Esophagus muscularis mucosa (tissue), 4 donors: Measurements from ENCODE around the gene S1PR3. TPM values are rescaled to one million over a fixed set of nuclear protein-coding genes. Genes with fewer than 3 reads are reported as not detected.

Source experiments
- DNase-seq: peaks from one replicate; pipeline ENCODE4 v3.0.0-alpha.2; 2017; ENCODE audit errors: extremely low spot score
- H3K27ac ChIP-seq, 4 donors: fragments of 200-600 bp; sonication (generic); replicated peaks in 1 of 4; 1 replicate in 3 of 4; 2 replicates in 1 of 4; pipeline ENCODE4 v1.5.1; 2016 to 2019; ENCODE audit warnings: mild to moderate bottlenecking in 1 of 4
- H3K27me3 ChIP-seq, 4 donors: fragments of 200-600 bp; sonication (generic); one replicate each; pipeline versions ENCODE4 v1.5.1 to v1.6.0; 2016 to 2019
- H3K36me3 ChIP-seq, 4 donors: fragments of 200-600 bp; sonication (generic); one replicate each; pipeline ENCODE4 v1.5.1; 2016 to 2019
- H3K4me1 ChIP-seq, 4 donors: fragments of 200-600 bp; sonication (generic); one replicate each; pipeline ENCODE4 v1.5.1; 2016 to 2019
- H3K4me3 ChIP-seq, 4 donors: fragments of 200-600 bp; sonication (generic); 1 replicate in 2 of 4; 2 replicates in 2 of 4; pipeline ENCODE4 v1.5.1; 2016 to 2019; ENCODE audit warnings: mild to moderate bottlenecking in 4 of 4, moderate library complexity in 1 of 4
- H3K9me3 ChIP-seq, 4 donors: fragments of 200-600 bp; sonication (generic); 1 replicate in 3 of 4; 2 replicates in 1 of 4; pipeline ENCODE4 v1.5.1; 2016 to 2019
- CTCF ChIP-seq, 3 experiments: fragments of 200-600 bp in 2 of 3; fragments of 450-650 bp in 1 of 3; sonication (generic) in 2 of 3; IDR thresholded peaks; one replicate each; pipeline ENCODE4 v1.5.1; 2017 to 2019; ENCODE audit warnings: antibody characterized with exemption in 3 of 3, mild to moderate bottlenecking in 2 of 3, moderate library complexity in 1 of 3
- EP300 ChIP-seq: sonication (generic); formaldehyde crosslinking; IDR thresholded peaks from one replicate; pipeline ENCODE4 v1.6.1; 2017; ENCODE audit warnings: antibody characterized with exemption
- POLR2A ChIP-seq: fragments of 450-650 bp; IDR thresholded peaks from one replicate; pipeline ENCODE4 v1.6.1; 2017; ENCODE audit warnings: antibody characterized with exemption, moderate library complexity, mild to moderate bottlenecking, low read depth
- POLR2AphosphoS5 ChIP-seq, 2 donors: sonication (generic); formaldehyde crosslinking; IDR thresholded peaks; one replicate each; pipeline ENCODE4 v1.6.1; 2017; ENCODE audit warnings: antibody characterized with exemption in 2 of 2
- WGBS: methylation state at CpG from one replicate; pipeline ENCODE4 v1.1.5; 2018; 5-methylcytosine and 5-hydroxymethylcytosine counted together
- intact Hi-C: fragments of 100-400 bp; cut with DNase I; formaldehyde crosslinking; loops from one replicate; pipeline ENCODE4 v1.15.1; 2023
- total RNA-seq, 4 donors: library from RNA; depleted of rRNA; stranded (reverse); fragments of >200 nt; gene quantifications; one replicate each; pipeline versions ENCODE4 v1.1.0 to v1.2.1, GENCODE V29; 2016

Gene S1PR3
- total RNA-seq, 4 donors from 2014 or later: 184 to 340 (median 223) TPM

- intact Hi-C loops: no loop called here
- peak; percentile 91 for DNase-seq
- Histone ChIP-seq H3K4me3 (no peak overlapping the region), H3K27me3 (no peaks in the 10 kb centered on the region), H3K9me3 (no peaks in the 10 kb centered on the region), H3K4me1 (peaks cover 0 to 20% (median 6%) of the 10 kb centered on the region in 4 donors), H3K36me3 (no peaks in the 10 kb centered on the region), H3K27ac (peak overlapping the region in 2 of 4 donors; percentile 13 to 41)
- TF ChIP-seq POLR2A (no peak), CTCF (IDR thresholded peaks at IDR 0.05) (no peak), POLR2AphosphoS5 (IDR thresholded peaks at IDR 0.05) (peak; percentile 58 to 62)
- WGBS: 80% methylated on average over 5 of the region's 5 CpGs
Measured at GRCh38 chr9:89038382-89039103, 47.3 kb downstream of the S1PR3 start.

GRCh38 chr9:89039104-89039465 is 47.8 kb downstream of the S1PR3 start:
- intact Hi-C loops: no loop called here
- H3K4me3 ChIP-seq: no peak overlapping the region
- H3K27ac ChIP-seq: peak overlapping the region in 2 of 4 donors; percentile 13 to 41
- no peaks in the 10 kb centered on the region for H3K36me3 ChIP-seq
- no peaks in the 10 kb centered on the region for H3K27me3 ChIP-seq
- H3K4me1 ChIP-seq: peaks cover 0 to 20% (median 6%) of the 10 kb centered on the region in 4 donors
- 94% methylated on average over 4 of the region's 4 CpGs for WGBS
- TF ChIP-seq POLR2A (no peak), CTCF (IDR thresholded peaks at IDR 0.05) (no peak), POLR2AphosphoS5 (IDR thresholded peaks at IDR 0.05) (no peak), EP300 (no peak)
- DNase-seq: no peak
- H3K9me3 ChIP-seq: no peaks in the 10 kb centered on the region

GRCh38 chr9:89039664-89040063 is 48.4 kb downstream of the S1PR3 start:
- no peak overlapping the region for H3K4me3 ChIP-seq
- 95% methylated on average over 2 of the region's 2 CpGs for WGBS
- intact Hi-C loops: no loop called here
- DNase-seq: peak; percentile 72
- H3K4me1 ChIP-seq: peaks cover 0 to 20% (median 6%) of the 10 kb centered on the region in 4 donors
- TF ChIP-seq POLR2A (no peak), CTCF (IDR thresholded peaks at IDR 0.05) (no peak), EP300 (no peak), POLR2AphosphoS5 (IDR thresholded peaks at IDR 0.05) (no peak)
- no peaks in the 10 kb centered on the region for H3K27me3 ChIP-seq
- no peaks in the 10 kb centered on the region for H3K9me3 ChIP-seq
- H3K27ac ChIP-seq: no peak overlapping the region
- H3K36me3 ChIP-seq: no peaks in the 10 kb centered on the region

- DNase-seq: no peak
- TF ChIP-seq EP300 (no peak), POLR2AphosphoS5 (IDR thresholded peaks at IDR 0.05) (no peak), POLR2A (no peak), CTCF (IDR thresholded peaks at IDR 0.05) (no peak)
- intact Hi-C loops: no loop called here
- Histone ChIP-seq H3K36me3 (no peaks in the 10 kb centered on the region), H3K4me3 (no peak overlapping the region), H3K9me3 (no peaks in the 10 kb centered on the region), H3K27me3 (no peaks in the 10 kb centered on the region), H3K4me1 (peaks cover 0 to 24% (median 10%) of the 10 kb centered on the region in 4 donors), H3K27ac (no peak overlapping the region)
- 83% methylated on average over 9 of the region's 9 CpGs for WGBS
Measured at GRCh38 chr9:89042984-89043383, 51.7 kb downstream of the S1PR3 start.

GRCh38 chr9:89044104-89044503 is 52.8 kb downstream of the S1PR3 start:
- H3K4me3 ChIP-seq: no peak overlapping the region
- peaks cover 0 to 14% (median 8%) of the 10 kb centered on the region in 4 donors for H3K4me1 ChIP-seq
- no peak overlapping the region for H3K27ac ChIP-seq
- TF ChIP-seq EP300: no peak
- no peak for TF ChIP-seq POLR2A
- TF ChIP-seq POLR2AphosphoS5 (IDR thresholded peaks at IDR 0.05): no peak
- TF ChIP-seq CTCF (IDR thresholded peaks at IDR 0.05): no peak
- H3K27me3 ChIP-seq: no peaks in the 10 kb centered on the region
- intact Hi-C loops: no loop called here
- H3K36me3 ChIP-seq: no peaks in the 10 kb centered on the region
- WGBS: 94% methylated on average over 2 of the region's 2 CpGs
- DNase-seq: peak; percentile 66
- H3K9me3 ChIP-seq: no peaks in the 10 kb centered on the region
